ENCODE measurements around the gene TBCD. TPM values are rescaled to one million over a fixed set of nuclear protein-coding genes. Genes with fewer than 3 reads are reported as not detected.

Gene TBCD
- polyA plus RNA-seq, 2 of the 4 experiments (the other 2 are of a cell fraction): 33.5 to 49.1 TPM

- FAIRE-seq (no peak), DNase-seq (ENCODE audit: low read depth in 1 of 2, low spot score in 1 of 2) (no peak), ATAC-seq (peak in 1 of 2 experiments; percentile 22; a peak in 3 of 6 replicates)
- ChIA-PET POLR2A (no interaction called here), CTCF (interaction anchor here (1.2 to 2.2 kb wide), 5 partner anchors 9 to 89 kb away, joined by 3 to 10 read pairs (median 5); no protein-coding TSS in a partner anchor)
- H3K4me2 ChIP-seq: no peak overlapping the region
- peaks cover 16% of the 10 kb centered on the region; the same call in 2 of the 3 replicates for H3K4me1 ChIP-seq
- no peaks in the 10 kb centered on the region for H3K9me3 ChIP-seq
- TF ChIP-seq RARB (CRISPR knock-in tag; IDR thresholded peaks at IDR 0.05) (no peak), FOSL2 (IDR thresholded peaks at IDR 0.05) (no peak), FOSL2 (CRISPR knock-in tag; IDR thresholded peaks at IDR 0.05) (peak; percentile 68; the same call in 1 of the 2 replicates)
- WGBS (ENCODE audit: missing lambda C conversion rate): 85% methylated on average over 17 of the region's 18 CpGs
- H3K27ac ChIP-seq: peak overlapping the region in 1 of 2 experiments; percentile 18; a peak in 1 of 6 replicates
- no peak overlapping the region for H3K4me3 ChIP-seq
Observed at GRCh38 chr17:82863941-82864712, 112.3 kb downstream of the TBCD start.

- no peak for ATAC-seq
- ChIA-PET POLR2A (no interaction called here), CTCF (interaction anchor here (1.3 to 2.2 kb wide), 4 partner anchors 9 to 90 kb away, joined by 3 to 10 read pairs (median 6); no protein-coding TSS in a partner anchor)
- H3K27ac ChIP-seq: no peak overlapping the region
- H3K4me1 ChIP-seq: peaks cover 11% of the 10 kb centered on the region; the same call in 2 of the 3 replicates
- H3K4me2 ChIP-seq: no peak overlapping the region
- no peaks in the 10 kb centered on the region for H3K9me3 ChIP-seq
- TF ChIP-seq JUNB (IDR thresholded peaks at IDR 0.05): no peak
- no peak for TF ChIP-seq CBX2 (IDR thresholded peaks at IDR 0.05; ENCODE audit: borderline replicate concordance, low read depth)
- TF ChIP-seq EP300 (IDR thresholded peaks at IDR 0.05): no peak
- TF ChIP-seq, protein P1, sequence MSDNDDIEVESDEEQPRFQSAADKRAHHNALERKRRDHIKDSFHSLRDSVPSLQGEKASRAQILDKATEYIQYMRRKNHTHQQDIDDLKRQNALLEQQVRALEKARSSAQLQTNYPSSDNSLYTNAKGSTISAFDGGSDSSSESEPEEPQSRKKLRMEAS (IDR thresholded peaks at IDR 0.05): no peak
- no peak for DNase-seq (ENCODE audit: low read depth in 1 of 2, low spot score in 1 of 2)
- WGBS (ENCODE audit: missing lambda C conversion rate): 90% methylated on average over 6 of the region's 16 CpGs
- FAIRE-seq: no peak
- H3K4me3 ChIP-seq: no peak overlapping the region
Observed at GRCh38 chr17:82864713-82865248, 112.9 kb downstream of the TBCD start.

DNA sequence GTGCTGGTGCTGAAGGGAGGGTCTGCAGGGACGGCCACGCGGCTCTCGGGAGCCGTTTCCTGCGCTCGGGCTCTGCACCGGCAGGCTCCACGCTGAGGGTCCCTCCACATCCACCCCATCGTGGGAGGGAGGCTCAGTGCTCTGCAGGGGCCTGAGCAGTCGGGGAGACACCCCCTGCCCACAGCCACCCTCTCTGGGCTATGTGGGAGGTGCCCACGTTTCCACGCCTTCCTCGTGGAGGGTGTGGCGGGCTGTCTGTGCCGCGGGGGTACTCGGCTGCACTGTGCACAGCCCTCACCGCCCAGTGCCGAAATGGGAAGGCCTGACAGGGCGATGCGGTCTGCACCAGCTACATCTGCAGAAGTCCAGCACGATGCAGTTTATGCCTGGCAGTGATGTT, 113.4 kb downstream of the TBCD start:
- no peak overlapping the region for H3K4me3 ChIP-seq
- H3K4me2 ChIP-seq: no peak overlapping the region
- POLR2A ChIA-PET: no interaction called here
- peaks cover 6% of the 10 kb centered on the region; the same call in 1 of the 3 replicates for H3K4me1 ChIP-seq
- H3K9me3 ChIP-seq: no peaks in the 10 kb centered on the region
- no peak for FAIRE-seq
- CTCF ChIA-PET: interaction anchor here (1.7 to 1.8 kb wide), 2 partner anchors 8 to 12 kb away, joined by 4 to 10 read pairs; no protein-coding TSS in a partner anchor
- no peak for ATAC-seq
- WGBS (ENCODE audit: missing lambda C conversion rate): 90% methylated on average over 14 of the region's 23 CpGs
- H3K27ac ChIP-seq: no peak overlapping the region
- TF ChIP-seq FOXS1 (CRISPR knock-in tag; IDR thresholded peaks at IDR 0.05): no peak
- no peak for TF ChIP-seq PBX3 (IDR thresholded peaks at IDR 0.05)
- TF ChIP-seq ZFP36 (IDR thresholded peaks at IDR 0.05; ENCODE audit: borderline replicate concordance, partially characterized antibody): no peak
- no peak for TF ChIP-seq CBX8 (IDR thresholded peaks at IDR 0.05)
- no peak for TF ChIP-seq MAFK (IDR thresholded peaks at IDR 0.05; ENCODE audit: partially characterized antibody)
- TF ChIP-seq, protein P2, sequence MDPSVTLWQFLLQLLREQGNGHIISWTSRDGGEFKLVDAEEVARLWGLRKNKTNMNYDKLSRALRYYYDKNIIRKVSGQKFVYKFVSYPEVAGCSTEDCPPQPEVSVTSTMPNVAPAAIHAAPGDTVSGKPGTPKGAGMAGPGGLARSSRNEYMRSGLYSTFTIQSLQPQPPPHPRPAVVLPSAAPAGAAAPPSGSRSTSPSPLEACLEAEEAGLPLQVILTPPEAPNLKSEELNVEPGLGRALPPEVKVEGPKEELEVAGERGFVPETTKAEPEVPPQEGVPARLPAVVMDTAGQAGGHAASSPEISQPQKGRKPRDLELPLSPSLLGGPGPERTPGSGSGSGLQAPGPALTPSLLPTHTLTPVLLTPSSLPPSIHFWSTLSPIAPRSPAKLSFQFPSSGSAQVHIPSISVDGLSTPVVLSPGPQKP (IDR thresholded peaks at IDR 0.05; ENCODE audit: low read depth, low read length): no peak
- no peak for TF ChIP-seq ZNF302 (CRISPR knock-in tag; IDR thresholded peaks at IDR 0.05)
- TF ChIP-seq RFX5 (IDR thresholded peaks at IDR 0.05): no peak
- TF ChIP-seq, protein P3, sequence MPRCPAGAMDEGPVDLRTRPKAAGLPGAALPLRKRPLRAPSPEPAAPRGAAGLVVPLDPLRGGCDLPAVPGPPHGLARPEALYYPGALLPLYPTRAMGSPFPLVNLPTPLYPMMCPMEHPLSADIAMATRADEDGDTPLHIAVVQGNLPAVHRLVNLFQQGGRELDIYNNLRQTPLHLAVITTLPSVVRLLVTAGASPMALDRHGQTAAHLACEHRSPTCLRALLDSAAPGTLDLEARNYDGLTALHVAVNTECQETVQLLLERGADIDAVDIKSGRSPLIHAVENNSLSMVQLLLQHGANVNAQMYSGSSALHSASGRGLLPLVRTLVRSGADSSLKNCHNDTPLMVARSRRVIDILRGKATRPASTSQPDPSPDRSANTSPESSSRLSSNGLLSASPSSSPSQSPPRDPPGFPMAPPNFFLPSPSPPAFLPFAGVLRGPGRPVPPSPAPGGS (IDR thresholded peaks at IDR 0.05): no peak
- TF ChIP-seq, protein P4, sequence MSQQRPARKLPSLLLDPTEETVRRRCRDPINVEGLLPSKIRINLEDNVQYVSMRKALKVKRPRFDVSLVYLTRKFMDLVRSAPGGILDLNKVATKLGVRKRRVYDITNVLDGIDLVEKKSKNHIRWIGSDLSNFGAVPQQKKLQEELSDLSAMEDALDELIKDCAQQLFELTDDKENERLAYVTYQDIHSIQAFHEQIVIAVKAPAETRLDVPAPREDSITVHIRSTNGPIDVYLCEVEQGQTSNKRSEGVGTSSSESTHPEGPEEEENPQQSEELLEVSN (IDR thresholded peaks at IDR 0.05; ENCODE audit: borderline replicate concordance, low read depth): no peak
- TF ChIP-seq RARB (CRISPR knock-in tag; IDR thresholded peaks at IDR 0.05): no peak
- no peak for TF ChIP-seq SREBF2 (IDR thresholded peaks at IDR 0.05)
- no peak for TF ChIP-seq ESRRA (IDR thresholded peaks at IDR 0.05; ENCODE audit: borderline replicate concordance, low read length)
- TF ChIP-seq EP300 (IDR thresholded peaks at IDR 0.05): no peak
- DNase-seq (ENCODE audit: low read depth in 1 of 2, low spot score in 1 of 2): no peak
